Measurements from ENCODE around the gene GPR180. TPM values are rescaled to one million over a fixed set of nuclear protein-coding genes. Genes with fewer than 3 reads are reported as not detected.

Gene GPR180
- total RNA-seq, 1 donor from 2014 or later: 16.1 TPM

- no peak for DNase-seq (ENCODE audit: low read depth)
These were observed 54.5 kb downstream of the GPR180 start for GRCh38 chr13:94656176-94656575.

- peak; percentile 92 for DNase-seq (ENCODE audit: low read depth)
These were observed 55.1 kb downstream of the GPR180 start for GRCh38 chr13:94656766-94657165.

- DNase-seq (ENCODE audit: low read depth): no peak
These were observed 55.5 kb downstream of the GPR180 start for GRCh38 chr13:94657167-94657566.

GRCh38 chr13:94658926-94659597 lies 57.4 kb downstream of the GPR180 start:
- peak; percentile 5 for DNase-seq (ENCODE audit: low read depth)

- no peak for DNase-seq (ENCODE audit: low read depth)
These were observed 57.9 kb downstream of the GPR180 start for GRCh38 chr13:94659598-94659946.

GRCh38 chr13:94660695-94661326 lies 59.2 kb downstream of the GPR180 start:
- DNase-seq (ENCODE audit: low read depth): peak; percentile 16

- no peak for DNase-seq (ENCODE audit: low read depth)
These were observed 59.7 kb downstream of the GPR180 start for GRCh38 chr13:94661406-94661805.

GRCh38 chr13:94662274-94662945 lies 60.8 kb downstream of the GPR180 start:
- no peak for DNase-seq (ENCODE audit: low read depth)

GRCh38 chr13:94664889-94665288 lies 63.2 kb downstream of the GPR180 start:
- DNase-seq (ENCODE audit: low read depth): no peak

GRCh38 chr13:94666065-94666464 lies 64.4 kb downstream of the GPR180 start:
- no peak for DNase-seq (ENCODE audit: low read depth)

- no peak for DNase-seq (ENCODE audit: low read depth)
These were observed 65.5 kb downstream of the GPR180 start for GRCh38 chr13:94667190-94667589.

- no peak for DNase-seq (ENCODE audit: low read depth)
These were observed 70.7 kb downstream of the GPR180 start for GRCh38 chr13:94672400-94672799.

- no peak for DNase-seq (ENCODE audit: low read depth)
These were observed 72.2 kb downstream of the GPR180 start for GRCh38 chr13:94673851-94674250.

- peak; percentile 46 for DNase-seq (ENCODE audit: low read depth)
These were observed 73.1 kb downstream of the GPR180 start for GRCh38 chr13:94674609-94675348.

GRCh38 chr13:94677799-94678198 lies 76.1 kb downstream of the GPR180 start:
- DNase-seq (ENCODE audit: low read depth): no peak

- DNase-seq (ENCODE audit: low read depth): no peak
These were observed 77.2 kb downstream of the GPR180 start for GRCh38 chr13:94678845-94679244.

GRCh38 chr13:94679614-94680013 lies 78.0 kb downstream of the GPR180 start:
- no peak for DNase-seq (ENCODE audit: low read depth)

- DNase-seq (ENCODE audit: low read depth): no peak
These were observed 80.6 kb downstream of the GPR180 start for GRCh38 chr13:94682229-94682628.

- DNase-seq (ENCODE audit: low read depth): no peak
These were observed 81.8 kb downstream of the GPR180 start for GRCh38 chr13:94683409-94683808.

Data from renal cortical epithelial cell (primary cell).